ENCODE measurements around the gene CDK16.

Gene CDK16

DNA sequence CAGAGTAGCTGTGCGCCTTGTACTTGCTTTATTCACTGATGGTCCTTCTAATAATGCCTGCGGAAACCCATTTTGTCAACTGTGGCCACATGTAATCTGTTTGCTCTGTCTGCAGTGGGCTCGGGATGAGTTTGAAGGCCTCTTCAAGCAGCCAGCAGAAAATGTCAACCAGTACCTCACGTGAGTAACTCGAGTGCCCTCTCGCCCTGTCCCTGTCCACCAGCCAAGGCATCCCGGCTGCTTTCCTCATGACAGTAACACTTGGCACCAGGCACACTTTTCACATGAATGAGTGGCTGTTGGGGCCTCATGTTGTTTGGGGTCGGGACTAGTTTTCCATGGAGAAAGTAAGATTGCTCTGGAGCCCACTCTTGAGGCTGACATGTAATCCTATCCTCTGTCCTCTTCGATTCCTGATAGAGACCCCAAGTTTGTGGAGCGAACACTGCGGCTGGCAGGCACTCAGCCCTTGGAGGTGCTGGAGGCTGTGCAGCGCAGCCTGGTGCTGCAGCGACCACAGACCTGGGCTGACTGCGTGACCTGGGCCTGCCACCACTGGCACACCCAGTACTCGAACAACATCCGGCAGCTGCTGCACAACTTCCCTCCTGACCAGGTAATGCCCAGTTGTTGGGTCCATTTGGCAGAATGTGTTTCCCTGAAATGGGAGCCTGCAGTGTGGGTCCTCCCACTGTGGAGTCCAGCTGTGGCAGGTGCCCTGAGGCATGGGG lies 8.8 kb upstream of the CDK16 start:
- DNase-seq (ENCODE audit: low spot score), result no peak

DNA sequence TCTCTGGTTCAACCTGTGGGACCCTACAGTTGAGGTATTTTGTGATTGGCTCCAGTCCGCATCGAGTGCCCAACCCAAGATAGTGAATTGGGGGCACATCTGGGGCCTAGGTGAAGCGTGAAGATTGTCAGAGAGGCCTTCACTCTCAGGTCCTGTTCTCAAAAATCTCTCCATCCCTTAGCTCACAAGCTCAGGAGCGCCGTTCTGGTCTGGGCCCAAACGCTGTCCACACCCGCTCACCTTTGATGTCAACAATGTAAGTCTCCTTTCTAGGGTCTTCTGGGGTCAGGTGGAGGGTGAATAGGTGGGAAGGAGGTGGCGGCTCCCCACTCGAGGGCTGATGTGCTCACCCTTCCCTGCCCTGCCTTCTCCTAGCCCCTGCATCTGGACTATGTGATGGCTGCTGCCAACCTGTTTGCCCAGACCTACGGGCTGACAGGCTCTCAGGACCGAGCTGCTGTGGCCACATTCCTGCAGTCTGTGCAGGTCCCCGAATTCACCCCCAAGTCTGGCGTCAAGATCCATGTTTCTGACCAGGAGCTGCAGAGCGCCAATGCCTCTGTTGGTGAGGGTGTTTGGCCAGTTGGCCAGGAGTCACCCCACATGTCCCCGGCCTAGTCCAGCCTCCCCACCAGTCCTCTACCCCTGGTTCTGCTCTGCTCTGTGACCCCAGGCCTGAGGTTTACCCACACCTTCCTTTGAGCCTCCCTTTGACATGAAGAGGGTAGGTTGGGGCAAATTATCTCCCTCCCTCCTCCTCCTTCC lies 7.6 kb upstream of the CDK16 start:
- no peak for DNase-seq (ENCODE audit: low spot score)

GRCh38 chrX:47212381-47213293 lies 5.8 kb upstream of the CDK16 start:
- no peak for DNase-seq (ENCODE audit: low spot score)

DNA sequence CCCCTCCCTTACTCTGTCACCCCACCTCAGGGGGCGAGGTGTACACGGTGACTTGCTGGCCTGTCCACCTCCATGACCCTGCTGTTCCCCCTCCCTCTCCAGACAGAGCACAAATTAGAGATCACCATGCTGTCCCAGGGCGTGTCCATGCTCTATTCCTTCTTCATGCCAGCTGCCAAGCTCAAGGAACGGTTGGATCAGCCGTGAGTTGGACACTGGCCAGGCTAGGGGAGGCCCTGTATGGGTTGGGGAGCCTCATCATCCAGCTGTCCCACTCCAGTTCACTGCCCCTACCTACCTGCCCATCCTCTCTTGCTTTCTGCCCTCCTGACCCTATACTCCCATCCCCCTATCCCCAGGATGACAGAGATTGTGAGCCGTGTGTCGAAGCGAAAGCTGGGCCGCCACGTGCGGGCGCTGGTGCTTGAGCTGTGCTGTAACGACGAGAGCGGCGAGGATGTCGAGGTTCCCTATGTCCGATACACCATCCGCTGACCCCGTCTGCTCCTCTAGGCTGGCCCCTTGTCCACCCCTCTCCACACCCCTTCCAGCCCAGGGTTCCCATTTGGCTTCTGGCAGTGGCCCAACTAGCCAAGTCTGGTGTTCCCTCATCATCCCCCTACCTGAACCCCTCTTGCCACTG lies 3.9 kb upstream of the CDK16 start:
- DNase-seq (ENCODE audit: low spot score), result no peak

GRCh38 chrX:47215291-47215900 lies 3.1 kb upstream of the CDK16 start:
- DNase-seq (ENCODE audit: low spot score), result peak; percentile 24

DNA sequence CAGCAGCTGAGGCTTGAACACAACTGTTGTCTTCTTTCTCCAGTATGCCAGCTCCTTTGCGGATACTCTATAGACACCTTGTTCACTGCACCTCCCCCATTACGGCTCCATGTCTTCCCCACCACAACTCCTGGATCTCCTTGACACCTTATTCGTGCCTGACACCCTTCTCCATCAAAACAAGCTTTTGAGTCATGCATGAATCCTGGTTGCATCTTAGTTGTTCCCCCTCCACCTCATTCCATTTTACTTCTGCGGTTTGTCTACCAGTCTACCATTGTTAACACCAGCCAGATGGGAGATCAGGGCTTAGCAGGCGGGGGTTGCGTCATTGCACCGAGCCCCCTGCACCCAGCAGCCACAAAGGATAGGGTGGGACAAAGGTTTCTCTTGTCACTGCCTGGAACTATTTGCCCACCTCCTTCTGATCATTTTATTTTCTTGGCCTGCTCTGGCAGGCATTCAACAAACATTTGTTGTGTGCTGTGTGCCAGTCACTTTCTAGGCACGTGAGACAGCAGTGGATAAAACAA lies 2.0 kb upstream of the CDK16 start:
- no peak for DNase-seq (ENCODE audit: low spot score)

- DNase-seq (ENCODE audit: low spot score), result peak; percentile 69
Measured at GRCh38 chrX:47217121-47217851, 1.2 kb upstream of the CDK16 start.

- peak; percentile 99 for DNase-seq (ENCODE audit: low spot score)
Measured at GRCh38 chrX:47217852-47218279, 615 bp upstream of the CDK16 start.

DNA sequence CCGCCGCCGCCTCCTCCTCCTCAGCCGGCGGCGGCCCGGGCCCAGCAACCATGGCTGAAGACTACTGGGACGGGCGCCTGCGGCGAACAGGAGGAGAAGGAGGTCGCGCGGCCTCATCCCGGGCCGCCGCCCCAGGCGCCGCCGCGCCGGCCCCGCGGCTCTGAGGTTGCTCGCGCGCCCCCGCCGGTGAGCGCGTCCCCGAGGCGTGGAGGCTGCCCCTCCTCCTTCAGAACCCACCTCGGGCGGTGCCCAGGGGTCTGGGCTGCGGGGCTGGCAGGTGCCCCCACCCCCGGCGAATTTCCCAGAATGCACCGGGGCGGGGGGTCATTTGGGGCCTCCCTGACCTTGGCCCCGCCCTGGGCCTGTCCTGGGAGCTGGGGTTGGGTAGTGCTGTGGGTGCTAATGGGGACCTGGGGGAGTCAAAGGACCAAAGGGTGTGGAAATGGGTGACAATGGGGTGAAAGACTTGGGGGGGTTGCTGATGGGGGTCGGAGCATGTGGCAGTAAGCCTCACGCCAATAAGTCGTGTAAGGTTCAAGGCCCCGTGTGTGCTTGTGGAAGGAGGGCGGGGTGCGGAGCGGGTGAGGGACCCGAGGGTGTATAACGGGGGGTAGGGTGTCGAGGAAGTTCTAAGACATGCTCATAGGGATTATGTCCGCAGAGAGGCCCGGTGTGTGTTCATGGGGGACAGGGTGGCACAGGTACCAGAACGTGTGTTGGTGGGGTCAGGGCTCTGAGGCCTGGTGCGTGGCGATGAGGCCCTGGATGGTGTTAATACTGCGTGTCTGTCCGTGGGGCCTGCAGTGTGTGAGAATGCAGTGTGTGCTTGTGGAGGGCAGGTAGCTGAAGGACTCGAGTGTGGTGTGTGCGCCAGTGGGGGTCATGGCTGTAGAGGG lies 687 bp downstream of the CDK16 start:
- DNase-seq (ENCODE audit: low spot score), result peak; percentile 38

DNA sequence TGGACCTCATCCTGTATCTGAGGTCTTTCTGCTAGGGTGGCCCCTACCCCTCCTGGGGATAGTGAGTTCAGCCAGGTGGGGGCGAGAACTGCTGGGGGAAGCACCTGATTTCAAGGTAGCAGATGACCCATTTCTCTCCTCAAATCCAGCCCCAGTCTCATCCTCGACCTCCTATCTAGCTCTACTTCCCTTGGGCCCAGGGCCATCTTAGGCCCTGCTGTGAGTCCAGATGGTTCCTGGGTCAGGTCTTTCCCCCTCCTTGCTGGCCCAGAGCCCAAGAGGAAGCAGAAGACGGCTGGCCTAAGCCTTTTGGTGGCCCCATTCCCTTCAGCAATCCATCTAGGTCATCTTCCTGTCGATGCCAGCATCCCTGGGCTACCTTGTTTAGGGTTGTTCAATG lies 3.3 kb downstream of the CDK16 start:
- DNase-seq (ENCODE audit: low spot score), result no peak

DNA sequence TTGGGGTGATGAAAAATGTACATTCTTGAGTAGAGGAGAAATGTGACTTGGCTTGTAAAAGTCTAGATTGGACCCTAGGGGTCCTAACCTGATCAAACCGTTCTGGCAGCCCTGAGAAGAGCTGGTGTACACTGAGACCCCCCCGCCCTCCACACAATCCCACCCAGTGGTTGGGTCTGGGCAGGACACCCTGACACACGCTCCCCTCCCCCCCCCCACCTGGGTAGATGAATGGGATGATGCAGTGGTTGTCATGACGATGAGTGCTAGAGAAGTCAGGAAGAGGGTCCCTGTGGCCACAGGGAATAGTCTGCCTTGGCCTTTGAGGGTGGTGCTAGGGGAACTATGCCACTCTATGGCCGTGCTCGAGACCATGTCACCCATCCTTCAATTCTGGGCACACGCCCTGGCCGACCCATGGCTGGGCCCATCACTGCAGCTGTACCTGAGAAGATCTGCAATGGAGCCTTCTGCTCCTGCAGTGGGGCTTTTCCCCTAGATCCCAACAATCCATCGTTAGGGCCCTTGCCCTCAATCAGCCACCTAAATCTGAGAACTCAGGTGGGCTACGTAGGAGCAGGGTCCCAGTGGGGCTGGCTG lies 4.4 kb downstream of the CDK16 start:
- DNase-seq (ENCODE audit: low spot score), result no peak

GRCh38 chrX:47223476-47224250 lies 5.2 kb downstream of the CDK16 start:
- no peak for DNase-seq (ENCODE audit: low spot score)

- no peak for DNase-seq (ENCODE audit: low spot score)
Measured at GRCh38 chrX:47224266-47224895, 5.9 kb downstream of the CDK16 start.

DNA sequence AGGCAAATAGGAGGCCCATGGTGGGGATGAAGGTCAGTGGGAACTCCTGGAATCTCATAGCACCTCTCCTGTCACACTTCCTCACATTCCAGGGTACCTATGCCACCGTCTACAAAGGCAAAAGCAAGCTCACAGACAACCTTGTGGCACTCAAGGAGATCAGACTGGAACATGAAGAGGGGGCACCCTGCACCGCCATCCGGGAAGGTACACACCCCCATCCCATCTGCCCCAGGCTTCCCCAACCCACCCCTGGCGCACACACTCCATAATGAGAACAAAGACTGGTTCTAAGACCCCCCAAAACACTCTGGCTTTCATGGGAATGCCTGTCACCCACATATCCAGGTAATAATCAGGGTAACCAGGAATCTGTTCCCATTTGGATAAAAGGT lies 6.4 kb downstream of the CDK16 start:
- no peak for DNase-seq (ENCODE audit: low spot score)

DNA sequence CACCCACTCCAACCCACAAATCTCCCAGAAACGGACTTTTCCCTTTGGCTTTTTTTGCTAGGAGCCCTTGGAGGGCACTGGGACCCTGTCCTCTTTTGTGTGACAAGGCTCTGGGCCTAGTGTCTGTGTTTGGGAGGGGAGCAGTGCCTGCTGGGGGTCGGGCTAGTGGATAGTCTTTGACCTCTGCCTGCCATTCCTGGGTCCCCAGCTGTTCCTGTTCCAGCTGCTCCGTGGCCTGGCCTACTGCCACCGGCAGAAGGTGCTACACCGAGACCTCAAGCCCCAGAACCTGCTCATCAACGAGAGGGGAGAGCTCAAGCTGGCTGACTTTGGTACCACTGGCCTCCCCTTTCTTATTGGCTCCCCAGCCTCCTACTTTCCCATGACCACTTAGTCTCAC lies 7.6 kb downstream of the CDK16 start:
- no peak for DNase-seq (ENCODE audit: low spot score)

- no peak for DNase-seq (ENCODE audit: low spot score)
Measured at GRCh38 chrX:47226531-47227333, 8.3 kb downstream of the CDK16 start.

- DNase-seq (ENCODE audit: low spot score), result no peak
Measured at GRCh38 chrX:47227334-47227583, 8.8 kb downstream of the CDK16 start.

All from kidney tubule cell (primary cell).